Trophoblast cell (in vitro differentiated cells and primary cell): ENCODE data around the gene NR1H4.

Source experiments
- DNase-seq, 2 donors: peaks; one replicate each; pipeline ENCODE4 v3.0.0-alpha.2; 2016
- H2AFZ ChIP-seq: 2 replicates; pipeline ENCODE4 v1.6.1; 2013; ENCODE audit warnings: low read length, moderate library complexity, mild to moderate bottlenecking; ENCODE audit not compliant: insufficient read depth, poor library complexity
- H2AK5ac ChIP-seq: 2 replicates; pipeline ENCODE4 v1.6.1; 2013; ENCODE audit warnings: mild to moderate bottlenecking, low read length
- H2BK120ac ChIP-seq: 2 replicates; pipeline ENCODE4 v1.6.1; 2013; ENCODE audit warnings: low read length, mild to moderate bottlenecking, moderate library complexity; ENCODE audit not compliant: insufficient read depth, poor library complexity
- H2BK12ac ChIP-seq: 2 replicates; pipeline ENCODE4 v1.6.1; 2013; ENCODE audit warnings: mild to moderate bottlenecking, low read length, moderate library complexity
- H2BK5ac ChIP-seq: 2 replicates; pipeline ENCODE4 v1.6.1; 2013; ENCODE audit warnings: low read length, low read depth, moderate library complexity, mild to moderate bottlenecking; ENCODE audit not compliant: poor library complexity
- H3K14ac ChIP-seq: 2 replicates; pipeline ENCODE4 v1.6.1; 2013; ENCODE audit warnings: mild to moderate bottlenecking, low read length
- H3K18ac ChIP-seq: 2 replicates; pipeline ENCODE4 v1.6.1; 2013; ENCODE audit warnings: mild to moderate bottlenecking, low read length
- H3K23ac ChIP-seq: 2 replicates; pipeline ENCODE4 v1.6.1; 2013; ENCODE audit warnings: low read length
- H3K27ac ChIP-seq: 2 replicates; pipeline ENCODE4 v1.5.1; 2013; ENCODE audit warnings: low read depth, mild to moderate bottlenecking, inconsistent platforms, low read length, moderate library complexity
- H3K27me3 ChIP-seq: 2 replicates; pipeline ENCODE4 v1.6.1; 2013; ENCODE audit warnings: inconsistent platforms, mild to moderate bottlenecking, low read length, moderate library complexity; ENCODE audit not compliant: insufficient read depth
- H3K36me3 ChIP-seq, 2 experiments: 1 replicate in 1 of 2; 2 replicates in 1 of 2; pipeline ENCODE4 v1.6.1; 2013; ENCODE audit warnings: low read length in 2 of 2, mild to moderate bottlenecking in 2 of 2, moderate library complexity in 1 of 2; ENCODE audit not compliant: insufficient read depth in 2 of 2, control insufficient read depth in 1 of 2
- H3K4ac ChIP-seq: 2 replicates; pipeline ENCODE4 v1.6.1; 2013; ENCODE audit warnings: low read depth, mild to moderate bottlenecking, low read length, moderate library complexity
- H3K4me1 ChIP-seq, 2 experiments: 1 replicate in 1 of 2; 2 replicates in 1 of 2; pipeline ENCODE4 v1.6.1; 2013; ENCODE audit warnings: low read length in 2 of 2, mild to moderate bottlenecking in 2 of 2, moderate library complexity in 1 of 2; ENCODE audit not compliant: insufficient read depth in 2 of 2, control insufficient read depth in 1 of 2
- H3K4me2 ChIP-seq: 2 replicates; pipeline ENCODE4 v1.6.1; 2013; ENCODE audit warnings: inconsistent platforms, mild to moderate bottlenecking, low read length, moderate library complexity
- H3K4me3 ChIP-seq: 2 replicates; pipeline ENCODE4 v1.5.1; 2013; ENCODE audit warnings: mild to moderate bottlenecking, low read depth, low read length, inconsistent platforms
- H3K79me1 ChIP-seq: one replicate; pipeline ENCODE4 v1.6.1; 2013; ENCODE audit warnings: low read length
- H3K79me2 ChIP-seq: 2 replicates; pipeline ENCODE4 v1.6.1; 2013; ENCODE audit warnings: low read length, mild to moderate bottlenecking; ENCODE audit not compliant: control insufficient read depth, insufficient read depth, poor library complexity
- H3K9ac ChIP-seq: 2 replicates; pipeline ENCODE4 v1.6.1; 2013; ENCODE audit warnings: mild to moderate bottlenecking, low read length
- H3K9me3 ChIP-seq: 2 replicates; pipeline ENCODE4 v1.6.1; 2013; ENCODE audit warnings: low read depth, mild to moderate bottlenecking, control low read depth, inconsistent platforms, low read length; ENCODE audit not compliant: insufficient read depth
- H4K12ac ChIP-seq: 2 replicates; pipeline ENCODE4 v1.6.1; 2013; ENCODE audit warnings: low read depth, mild to moderate bottlenecking, low read length, moderate library complexity
- H4K8ac ChIP-seq: 2 replicates; pipeline ENCODE4 v1.6.1; 2013; ENCODE audit warnings: low read depth, mild to moderate bottlenecking, low read length, moderate library complexity
- H4K91ac ChIP-seq: one replicate; pipeline ENCODE4 v1.6.1; 2013; ENCODE audit warnings: low read depth, mild to moderate bottlenecking, low read length, moderate library complexity
- WGBS: extraction: QIAGEN DNeasy Blood & Tissue Kit; methylation state at CpG from one replicate; pipeline ENCODE4 v1.1.7; 2013; ENCODE audit warnings: missing lambda C conversion rate; ENCODE audit not compliant: insufficient read length, insufficient coverage; ENCODE audit errors: extremely low coverage; 5-methylcytosine and 5-hydroxymethylcytosine counted together

NR1H4 gene

GRCh38 chr12:100490056-100490455 is 16.4 kb downstream of the NR1H4 start:
- Histone ChIP-seq H3K4me3 (no peak overlapping the region), H3K9ac (no peak overlapping the region), H3K79me2 (no peaks in the 10 kb centered on the region), H3K9me3 (no peaks in the 10 kb centered on the region), H2AFZ (no peak overlapping the region), H2AK5ac (no peak overlapping the region), H3K4me1 (no peaks in the 10 kb centered on the region), H3K79me1 (no peaks in the 10 kb centered on the region), H4K12ac (no peak overlapping the region), H4K91ac (no peak overlapping the region), H2BK12ac (no peak overlapping the region), H3K27ac (no peak overlapping the region), H3K18ac (no peak overlapping the region), H2BK120ac (no peak overlapping the region), H3K36me3 (no peaks in the 10 kb centered on the region), H3K14ac (no peak overlapping the region), H3K27me3 (no peaks in the 10 kb centered on the region), H3K4ac (no peak overlapping the region), H3K23ac (no peak overlapping the region), H4K8ac (no peak overlapping the region), H3K4me2 (no peak overlapping the region), H2BK5ac (no peak overlapping the region)
- DNase-seq: no peak
- WGBS: no CpG with 5 or more reads among the region's 1 CpG

DNA sequence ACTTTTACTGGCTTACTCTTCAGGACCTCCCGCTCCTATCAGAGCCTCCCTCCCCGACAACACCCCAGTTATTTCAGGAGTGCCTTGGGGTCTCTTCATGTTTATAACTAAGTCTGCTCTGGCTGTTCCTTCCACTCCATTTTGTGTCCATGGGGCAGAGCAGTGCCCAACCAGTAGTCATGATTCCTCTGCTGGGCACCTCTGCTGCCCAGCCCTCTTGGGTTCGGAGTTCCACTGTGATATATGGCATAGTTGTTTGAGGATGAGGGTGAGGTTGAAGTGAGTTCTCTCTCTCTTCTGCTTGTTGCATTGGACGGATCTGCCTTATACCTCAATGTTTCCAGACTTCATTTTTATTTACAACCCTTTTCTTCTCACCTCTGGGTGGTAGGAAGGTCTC is 17.4 kb downstream of the NR1H4 start:
- H3K9me3 ChIP-seq: no peaks in the 10 kb centered on the region
- H3K4me1 ChIP-seq: no peaks in the 10 kb centered on the region
- no CpG with 5 or more reads among the region's 4 CpGs for WGBS
- H3K4ac ChIP-seq: no peak overlapping the region
- H4K91ac ChIP-seq: no peak overlapping the region
- H3K4me3 ChIP-seq: no peak overlapping the region
- no peak overlapping the region for H2BK5ac ChIP-seq
- H3K18ac ChIP-seq: no peak overlapping the region
- no peaks in the 10 kb centered on the region for H3K79me2 ChIP-seq
- no peak overlapping the region for H2AK5ac ChIP-seq
- no peak overlapping the region for H2BK12ac ChIP-seq
- H3K4me2 ChIP-seq: no peak overlapping the region
- no peak overlapping the region for H3K9ac ChIP-seq
- no peaks in the 10 kb centered on the region for H3K36me3 ChIP-seq
- no peak overlapping the region for H4K12ac ChIP-seq
- no peak overlapping the region for H3K23ac ChIP-seq
- H3K79me1 ChIP-seq: no peaks in the 10 kb centered on the region
- H3K27ac ChIP-seq: no peak overlapping the region
- no peak overlapping the region for H3K14ac ChIP-seq
- no peak overlapping the region for H4K8ac ChIP-seq
- H3K27me3 ChIP-seq: no peaks in the 10 kb centered on the region
- H2AFZ ChIP-seq: no peak overlapping the region
- DNase-seq: no peak
- no peak overlapping the region for H2BK120ac ChIP-seq

DNA sequence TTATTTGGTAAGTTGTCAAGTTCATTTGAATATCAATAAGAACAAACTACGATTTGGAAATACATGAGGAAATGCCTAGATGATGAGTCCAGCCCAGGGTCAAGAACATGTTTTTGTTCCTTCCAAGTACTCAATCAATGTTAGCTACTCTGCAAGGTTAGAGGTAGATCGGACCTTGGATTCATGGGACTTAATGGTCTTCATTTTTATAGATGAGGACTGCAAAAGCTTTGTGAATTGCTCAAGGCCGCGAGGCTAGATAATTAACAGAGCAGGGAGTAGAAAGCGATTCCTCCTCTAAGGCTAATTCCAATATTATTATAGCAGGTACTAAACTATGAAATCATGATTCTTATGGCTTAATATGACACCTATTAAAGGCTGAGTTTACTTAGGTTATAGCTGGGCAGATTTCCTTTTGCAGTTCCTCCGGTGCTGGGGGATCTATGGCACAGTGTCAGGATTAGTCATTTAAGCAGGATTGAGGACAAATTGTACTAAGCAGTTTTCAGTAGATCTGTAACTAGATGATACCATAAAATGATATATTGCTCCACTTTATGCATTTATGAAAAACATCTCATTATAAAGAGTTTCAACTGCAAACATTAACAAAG is 19.8 kb downstream of the NR1H4 start:
- Histone ChIP-seq H3K27ac (no peak overlapping the region), H2AK5ac (no peak overlapping the region), H3K4me1 (no peaks in the 10 kb centered on the region), H3K18ac (no peak overlapping the region), H2BK5ac (no peak overlapping the region), H3K4me2 (no peak overlapping the region), H2BK120ac (no peak overlapping the region), H3K9ac (no peak overlapping the region), H2AFZ (no peak overlapping the region), H3K4ac (no peak overlapping the region), H3K4me3 (no peak overlapping the region), H3K79me1 (no peaks in the 10 kb centered on the region), H3K27me3 (no peaks in the 10 kb centered on the region), H4K8ac (no peak overlapping the region), H3K23ac (no peak overlapping the region), H2BK12ac (no peak overlapping the region), H3K79me2 (no peaks in the 10 kb centered on the region), H4K12ac (no peak overlapping the region), H3K36me3 (no peaks in the 10 kb centered on the region), H3K9me3 (no peaks in the 10 kb centered on the region), H4K91ac (no peak overlapping the region), H3K14ac (no peak overlapping the region)
- no peak for DNase-seq
- no CpG with 5 or more reads among the region's 6 CpGs for WGBS

- Histone ChIP-seq H3K79me2 (no peaks in the 10 kb centered on the region), H3K18ac (no peak overlapping the region), H3K9ac (no peak overlapping the region), H3K27ac (no peak overlapping the region), H3K9me3 (no peaks in the 10 kb centered on the region), H2AFZ (no peak overlapping the region), H3K79me1 (no peaks in the 10 kb centered on the region), H4K8ac (no peak overlapping the region), H3K27me3 (no peaks in the 10 kb centered on the region), H3K4me1 (no peaks in the 10 kb centered on the region), H3K23ac (no peak overlapping the region), H3K4me3 (no peak overlapping the region), H2BK120ac (no peak overlapping the region), H2BK12ac (no peak overlapping the region), H4K12ac (no peak overlapping the region), H3K36me3 (no peaks in the 10 kb centered on the region), H2BK5ac (no peak overlapping the region), H3K4ac (no peak overlapping the region), H3K4me2 (no peak overlapping the region), H2AK5ac (no peak overlapping the region), H4K91ac (no peak overlapping the region), H3K14ac (no peak overlapping the region)
- no peak for DNase-seq
- WGBS: no CpG with 5 or more reads among the region's 2 CpGs
Observed at GRCh38 chr12:100494026-100494425, 20.4 kb downstream of the NR1H4 start.
